H9 (cell line): ENCODE results near the gene SEMA3C. TPM values are rescaled to one million over a fixed set of nuclear protein-coding genes. Genes with fewer than 3 reads are reported as not detected.

Source experiments
- DNase-seq: peaks from one replicate; pipeline ENCODE4 v3.0.0-alpha.2; 2017
- H2AFZ ChIP-seq: one replicate; pipeline ENCODE4 v1.6.1; 2013; ENCODE audit warnings: mild to moderate bottlenecking, low read length, control low read depth, moderate library complexity
- H2AK5ac ChIP-seq: 2 replicates; pipeline ENCODE4 v1.6.1; 2013; ENCODE audit warnings: low read length, control low read depth, mixed read lengths; ENCODE audit not compliant: insufficient read length
- H2BK120ac ChIP-seq: one replicate; pipeline ENCODE4 v1.6.1; 2013; ENCODE audit warnings: low read depth, mild to moderate bottlenecking, low read length, control low read depth, inconsistent platforms; ENCODE audit not compliant: poor library complexity, severe bottlenecking
- H2BK12ac ChIP-seq: 2 replicates; pipeline ENCODE4 v1.6.1; 2013; ENCODE audit warnings: low read length, control low read depth, mixed read lengths, low read depth; ENCODE audit not compliant: insufficient read length
- H2BK15ac ChIP-seq: 2 replicates; pipeline ENCODE4 v1.6.1; 2013; ENCODE audit warnings: low read depth, low read length, control low read depth
- H2BK20ac ChIP-seq: one replicate; pipeline ENCODE4 v1.6.1; 2013; ENCODE audit warnings: low read depth, mild to moderate bottlenecking, low read length, control low read depth, inconsistent platforms; ENCODE audit not compliant: poor library complexity, severe bottlenecking
- H2BK5ac ChIP-seq: 2 replicates; pipeline ENCODE4 v1.6.1; 2013; ENCODE audit warnings: low read length, control low read depth, mixed read lengths; ENCODE audit not compliant: insufficient read length
- H3K14ac ChIP-seq: 2 replicates; pipeline ENCODE4 v1.6.1; 2013; ENCODE audit warnings: low read length, control low read depth; ENCODE audit not compliant: insufficient read depth
- H3K18ac ChIP-seq: 2 replicates; pipeline ENCODE4 v1.6.1; 2013; ENCODE audit warnings: low read depth, mild to moderate bottlenecking, mixed read lengths, low read length, control low read depth; ENCODE audit not compliant: insufficient read length
- H3K23ac ChIP-seq: 2 replicates; pipeline ENCODE4 v1.6.1; 2013; ENCODE audit warnings: low read length, control low read depth, mixed read lengths, low read depth; ENCODE audit not compliant: insufficient read length
- H3K23me2 ChIP-seq: 2 replicates; pipeline ENCODE4 v1.6.1; 2013; ENCODE audit warnings: low read depth, mild to moderate bottlenecking, mixed read lengths, low read length, control low read depth; ENCODE audit not compliant: insufficient read length, poor library complexity, severe bottlenecking
- H3K27ac ChIP-seq: 2 replicates; pipeline ENCODE4 v1.5.1; 2013; ENCODE audit warnings: low read length, control low read depth, mixed read lengths, low read depth; ENCODE audit not compliant: insufficient read length
- H3K27me3 ChIP-seq: 2 replicates; pipeline ENCODE4 v1.6.1; 2013; ENCODE audit warnings: low read length, control low read depth, inconsistent platforms; ENCODE audit not compliant: insufficient read depth
- H3K4ac ChIP-seq: 2 replicates; pipeline ENCODE4 v1.6.1; 2013; ENCODE audit warnings: low read depth, mild to moderate bottlenecking, control low read depth, inconsistent platforms, low read length, moderate library complexity
- H3K4me1 ChIP-seq: 2 replicates; pipeline ENCODE4 v1.6.1; 2013; ENCODE audit warnings: low read length, control low read depth, inconsistent platforms; ENCODE audit not compliant: insufficient read depth
- H3K4me2 ChIP-seq: 2 replicates; pipeline ENCODE4 v1.6.1; 2013; ENCODE audit warnings: low read length, control low read depth, mixed read lengths; ENCODE audit not compliant: insufficient read length, insufficient read depth
- H3K56ac ChIP-seq: 2 replicates; pipeline ENCODE4 v1.6.1; 2013; ENCODE audit warnings: low read depth, mild to moderate bottlenecking, mixed read lengths, low read length, control low read depth; ENCODE audit not compliant: insufficient read length
- H3K79me1 ChIP-seq: 2 replicates; pipeline ENCODE4 v1.6.1; 2013; ENCODE audit warnings: low read depth, mild to moderate bottlenecking, moderate library complexity, low read length, control low read depth, inconsistent platforms; ENCODE audit not compliant: insufficient read depth, poor library complexity, severe bottlenecking
- H3K79me2 ChIP-seq: 2 replicates; pipeline ENCODE4 v1.6.1; 2013; ENCODE audit warnings: low read length, control low read depth, inconsistent platforms; ENCODE audit not compliant: insufficient read depth
- H3K9ac ChIP-seq: 2 replicates; pipeline ENCODE4 v1.6.1; 2013; ENCODE audit warnings: low read length, control low read depth, mixed read lengths; ENCODE audit not compliant: insufficient read length; ENCODE audit errors: extremely low read depth
- H3K9me3 ChIP-seq: one replicate; pipeline ENCODE4 v1.6.1; 2013; ENCODE audit warnings: low read depth, low read length, inconsistent platforms; ENCODE audit not compliant: control insufficient read depth
- H3T11ph ChIP-seq: one replicate; pipeline ENCODE4 v1.6.1; 2013; ENCODE audit warnings: mild to moderate bottlenecking, low read length, control low read depth, inconsistent platforms
- H4K20me1 ChIP-seq: one replicate; pipeline ENCODE4 v1.6.1; 2013; ENCODE audit not compliant: control insufficient read depth, insufficient read length, insufficient read depth
- H4K5ac ChIP-seq: 2 replicates; pipeline ENCODE4 v1.6.1; 2013; ENCODE audit warnings: low read depth, mild to moderate bottlenecking, mixed read lengths, low read length, control low read depth; ENCODE audit not compliant: insufficient read length
- H4K8ac ChIP-seq: replicated peaks from 2 replicates; pipeline ENCODE4 v1.6.1; 2013; ENCODE audit warnings: low read length, control low read depth, mixed read lengths, low read depth; ENCODE audit not compliant: insufficient read length
- H4K91ac ChIP-seq: 2 replicates; pipeline ENCODE4 v1.6.1; 2013; ENCODE audit warnings: low read depth, mild to moderate bottlenecking, moderate library complexity, mixed read lengths, low read length, control low read depth; ENCODE audit not compliant: insufficient read length
- H3K27ac Mint-ChIP-seq, 3 experiments: 2 replicates in 2 of 3; 3 replicates in 1 of 3; pipeline ENCODE4 v1.8.0; 2020 to 2021; ENCODE audit warnings: mixed read lengths in 3 of 3, mild to moderate bottlenecking in 1 of 3, moderate library complexity in 1 of 3
- H3K27me3 Mint-ChIP-seq: 2 replicates; pipeline ENCODE4 v1.8.0; 2021; ENCODE audit warnings: low read depth, mild to moderate bottlenecking, moderate library complexity, mixed read lengths
- H3K36me3 Mint-ChIP-seq, 3 experiments: 2 replicates in 2 of 3; 3 replicates in 1 of 3; pipeline ENCODE4 v1.8.0; 2020 to 2021; ENCODE audit warnings: low read depth in 3 of 3, mixed read lengths in 3 of 3; ENCODE audit not compliant: insufficient read depth in 1 of 3
- H3K4me1 Mint-ChIP-seq, 2 experiments: 2 replicates each; pipeline ENCODE4 v1.8.0; 2020; ENCODE audit warnings: mixed read lengths in 2 of 2
- H3K4me3 Mint-ChIP-seq, 2 experiments: 2 replicates in 1 of 2; 3 replicates in 1 of 2; pipeline ENCODE4 v1.8.0; 2020 to 2021; ENCODE audit warnings: mild to moderate bottlenecking in 2 of 2, mixed read lengths in 2 of 2, moderate library complexity in 1 of 2
- H3K9me3 Mint-ChIP-seq, 2 experiments: 2 replicates in 1 of 2; 3 replicates in 1 of 2; pipeline ENCODE4 v1.8.0; 2020; ENCODE audit warnings: mild to moderate bottlenecking in 2 of 2, mixed read lengths in 2 of 2, moderate library complexity in 1 of 2
- WGBS: extraction: QIAGEN DNeasy Blood & Tissue Kit; methylation state at CpG from one replicate; pipeline ENCODE4 v1.1.7; 2013; ENCODE audit warnings: missing lambda C conversion rate, low lambda C conversion rate, mixed read lengths; ENCODE audit not compliant: insufficient read length; ENCODE audit errors: extremely low coverage; 5-methylcytosine and 5-hydroxymethylcytosine counted together
- total RNA-seq: library from RNA; stranded (reverse); gene quantifications from 2 replicates; pipeline ENCODE4 v1.2.1, GENCODE V29; 2021
- TF ChIP-seq, protein P1 (sequence below): fragments of 200-600 bp; sonication (generic); conservative IDR thresholded peaks from 3 replicates; pipeline ENCODE4 v1.8.0; 2021; ENCODE audit warnings: antibody characterized with exemption, mild to moderate bottlenecking

SEMA3C gene
- total RNA-seq, 1 experiment from 2014 or later: 1.6 TPM

DNA sequence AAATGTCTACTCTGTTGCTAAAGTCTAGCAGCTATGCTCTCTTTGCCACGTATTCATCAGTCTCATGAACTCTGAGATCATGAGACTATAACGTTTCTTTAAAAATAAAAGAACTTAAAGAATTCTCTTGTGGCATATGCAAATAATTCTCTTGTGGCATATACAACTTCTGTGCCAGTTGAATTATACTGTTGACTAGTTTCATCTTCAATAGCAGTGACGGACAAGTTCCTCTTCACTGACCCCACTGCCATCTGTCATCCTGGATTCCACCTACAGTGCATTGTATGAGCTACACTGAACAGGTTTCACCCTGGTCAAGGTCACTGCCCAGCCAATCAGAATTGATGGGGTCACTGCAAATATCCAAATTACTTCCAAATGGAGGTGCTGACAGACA lies 192.2 kb downstream of the SEMA3C start:
- no peak overlapping the region for H3T11ph ChIP-seq
- Mint-ChIP-seq H3K36me3 (no peaks in the 10 kb centered on the region), H3K27ac (no peak overlapping the region), H3K9me3 (no peaks in the 10 kb centered on the region; a peak in 1 of 5 replicates), H3K4me3 (no peak overlapping the region), H3K27me3 (no peaks in the 10 kb centered on the region), H3K4me1 (peaks cover 48 to 62% of the 10 kb centered on the region in 2 experiments)
- H2AFZ ChIP-seq: no peak overlapping the region
- H2AK5ac ChIP-seq: no peak overlapping the region
- DNase-seq: no peak
- no peak overlapping the region for H4K91ac ChIP-seq
- no peaks in the 10 kb centered on the region for H3K23me2 ChIP-seq
- no peak overlapping the region for H3K4me2 ChIP-seq
- no peak overlapping the region for H2BK12ac ChIP-seq
- no peak overlapping the region for H2BK120ac ChIP-seq
- no peaks in the 10 kb centered on the region; the same call in 1 of the 2 replicates for H3K27me3 ChIP-seq
- H3K4ac ChIP-seq: no peak overlapping the region
- H4K20me1 ChIP-seq: no peaks in the 10 kb centered on the region
- no peak overlapping the region for H2BK20ac ChIP-seq
- no peak overlapping the region for H3K23ac ChIP-seq
- H4K8ac ChIP-seq: no peak overlapping the region
- H3K56ac ChIP-seq: no peak overlapping the region
- no peak overlapping the region for H2BK5ac ChIP-seq
- no peak overlapping the region for H4K5ac ChIP-seq
- no peak overlapping the region for H3K18ac ChIP-seq
- H3K79me1 ChIP-seq: no peaks in the 10 kb centered on the region
- no peak overlapping the region for H3K27ac ChIP-seq
- H3K79me2 ChIP-seq: no peaks in the 10 kb centered on the region
- no peak overlapping the region for H3K14ac ChIP-seq
- TF ChIP-seq, protein P1, sequence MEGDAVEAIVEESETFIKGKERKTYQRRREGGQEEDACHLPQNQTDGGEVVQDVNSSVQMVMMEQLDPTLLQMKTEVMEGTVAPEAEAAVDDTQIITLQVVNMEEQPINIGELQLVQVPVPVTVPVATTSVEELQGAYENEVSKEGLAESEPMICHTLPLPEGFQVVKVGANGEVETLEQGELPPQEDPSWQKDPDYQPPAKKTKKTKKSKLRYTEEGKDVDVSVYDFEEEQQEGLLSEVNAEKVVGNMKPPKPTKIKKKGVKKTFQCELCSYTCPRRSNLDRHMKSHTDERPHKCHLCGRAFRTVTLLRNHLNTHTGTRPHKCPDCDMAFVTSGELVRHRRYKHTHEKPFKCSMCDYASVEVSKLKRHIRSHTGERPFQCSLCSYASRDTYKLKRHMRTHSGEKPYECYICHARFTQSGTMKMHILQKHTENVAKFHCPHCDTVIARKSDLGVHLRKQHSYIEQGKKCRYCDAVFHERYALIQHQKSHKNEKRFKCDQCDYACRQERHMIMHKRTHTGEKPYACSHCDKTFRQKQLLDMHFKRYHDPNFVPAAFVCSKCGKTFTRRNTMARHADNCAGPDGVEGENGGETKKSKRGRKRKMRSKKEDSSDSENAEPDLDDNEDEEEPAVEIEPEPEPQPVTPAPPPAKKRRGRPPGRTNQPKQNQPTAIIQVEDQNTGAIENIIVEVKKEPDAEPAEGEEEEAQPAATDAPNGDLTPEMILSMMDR: no peak
- WGBS: no CpG with 5 or more reads among the region's 3 CpGs
- no peak overlapping the region for H2BK15ac ChIP-seq
- no peak overlapping the region for H3K9ac ChIP-seq
- H3K4me1 ChIP-seq: peaks cover 11% of the 10 kb centered on the region
- H3K9me3 ChIP-seq: no peaks in the 10 kb centered on the region
